Sigmoid colon (tissue), 4 donors: ENCODE measurements around the gene CLCN3.

ENCODE experiments used
- EP300 ChIP-seq, 4 donors: sonication (generic); formaldehyde crosslinking; IDR thresholded peaks; one replicate each; pipeline ENCODE4 v1.6.1; 2017; ENCODE audit warnings: antibody characterized with exemption in 4 of 4
- POLR2A ChIP-seq, 2 donors: fragments of 450-650 bp; IDR thresholded peaks; one replicate each; pipeline ENCODE4 v1.6.1; 2016; ENCODE audit warnings: antibody characterized with exemption in 2 of 2, mild to moderate bottlenecking in 2 of 2, moderate library complexity in 2 of 2
- POLR2AphosphoS5 ChIP-seq, 4 donors: sonication (generic); formaldehyde crosslinking; IDR thresholded peaks; one replicate each; pipeline ENCODE4 v1.6.1; 2017; ENCODE audit warnings: antibody characterized with exemption in 4 of 4
- TF ChIP-seq, protein P1 (sequence below), 4 experiments: fragments of 450-650 bp in 3 of 4; fragments of 200-600 bp in 1 of 4; IDR thresholded peaks; one replicate each; pipeline ENCODE4 v1.5.1; 2016 to 2019; ENCODE audit warnings: antibody characterized with exemption in 4 of 4, mild to moderate bottlenecking in 3 of 4, moderate library complexity in 2 of 4

- TF ChIP-seq, protein P1, sequence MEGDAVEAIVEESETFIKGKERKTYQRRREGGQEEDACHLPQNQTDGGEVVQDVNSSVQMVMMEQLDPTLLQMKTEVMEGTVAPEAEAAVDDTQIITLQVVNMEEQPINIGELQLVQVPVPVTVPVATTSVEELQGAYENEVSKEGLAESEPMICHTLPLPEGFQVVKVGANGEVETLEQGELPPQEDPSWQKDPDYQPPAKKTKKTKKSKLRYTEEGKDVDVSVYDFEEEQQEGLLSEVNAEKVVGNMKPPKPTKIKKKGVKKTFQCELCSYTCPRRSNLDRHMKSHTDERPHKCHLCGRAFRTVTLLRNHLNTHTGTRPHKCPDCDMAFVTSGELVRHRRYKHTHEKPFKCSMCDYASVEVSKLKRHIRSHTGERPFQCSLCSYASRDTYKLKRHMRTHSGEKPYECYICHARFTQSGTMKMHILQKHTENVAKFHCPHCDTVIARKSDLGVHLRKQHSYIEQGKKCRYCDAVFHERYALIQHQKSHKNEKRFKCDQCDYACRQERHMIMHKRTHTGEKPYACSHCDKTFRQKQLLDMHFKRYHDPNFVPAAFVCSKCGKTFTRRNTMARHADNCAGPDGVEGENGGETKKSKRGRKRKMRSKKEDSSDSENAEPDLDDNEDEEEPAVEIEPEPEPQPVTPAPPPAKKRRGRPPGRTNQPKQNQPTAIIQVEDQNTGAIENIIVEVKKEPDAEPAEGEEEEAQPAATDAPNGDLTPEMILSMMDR (IDR thresholded peaks at IDR 0.05) = no peak
- TF ChIP-seq POLR2A (IDR thresholded peaks at IDR 0.05) = no peak
- TF ChIP-seq POLR2AphosphoS5 (IDR thresholded peaks at IDR 0.05) = no peak
- no peak for TF ChIP-seq EP300 (IDR thresholded peaks at IDR 0.05)
Observed at GRCh38 chr4:169618286-169618685, 2.1 kb upstream of the CLCN3 start.
